Cortex of kidney (tissue), 1 donor: ENCODE data around the gene ZC3H13.
"Not testable (repeated sequence)": the region's sequence is repeated elsewhere in the genome, so short reads cannot be mapped to it uniquely, and the experiment has no call there.

Experiments used
- DNase-seq: peaks from one replicate; lab custom pipeline; 2025; lab: John Stamatoyannopoulos, UW

Gene ZC3H13

DNA sequence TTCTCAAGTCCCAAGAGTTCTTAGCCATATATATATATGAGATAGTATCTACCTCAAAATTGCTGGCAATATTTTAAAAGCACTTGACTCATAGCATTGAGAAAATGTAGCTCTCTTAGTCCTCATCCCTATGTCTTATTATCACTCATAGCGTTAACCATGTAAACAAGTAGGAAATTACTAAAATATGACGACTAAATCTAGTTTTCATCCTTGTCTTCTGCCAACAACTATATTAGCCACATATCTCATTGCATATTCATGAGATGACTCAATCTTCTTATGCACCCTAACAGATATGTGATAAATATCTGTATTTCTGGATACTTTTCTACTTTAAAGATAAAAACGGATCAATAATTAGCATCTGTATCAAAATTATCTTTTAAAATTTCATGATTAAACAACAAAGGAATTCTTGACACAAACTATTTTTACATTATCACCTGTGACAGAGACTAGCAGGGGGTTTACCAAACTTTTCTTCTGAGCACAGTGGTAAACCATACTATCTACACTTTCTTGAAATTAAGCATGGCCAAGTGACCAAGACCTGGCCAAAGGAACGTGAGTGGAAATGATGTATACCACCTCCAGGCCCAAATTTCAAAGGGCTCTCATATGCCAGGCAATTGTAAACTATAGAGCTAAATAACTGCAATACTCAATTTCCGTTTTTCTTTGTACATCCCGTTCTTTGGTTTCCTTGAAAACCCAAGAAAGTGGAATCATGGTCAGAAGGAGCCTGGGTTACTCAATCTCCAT lies 45.7 kb downstream of the ZC3H13 start:
- DNase-seq, result no peak

GRCh38 chr13:46004491-46004890 lies 48.1 kb downstream of the ZC3H13 start:
- no peak for DNase-seq

DNA sequence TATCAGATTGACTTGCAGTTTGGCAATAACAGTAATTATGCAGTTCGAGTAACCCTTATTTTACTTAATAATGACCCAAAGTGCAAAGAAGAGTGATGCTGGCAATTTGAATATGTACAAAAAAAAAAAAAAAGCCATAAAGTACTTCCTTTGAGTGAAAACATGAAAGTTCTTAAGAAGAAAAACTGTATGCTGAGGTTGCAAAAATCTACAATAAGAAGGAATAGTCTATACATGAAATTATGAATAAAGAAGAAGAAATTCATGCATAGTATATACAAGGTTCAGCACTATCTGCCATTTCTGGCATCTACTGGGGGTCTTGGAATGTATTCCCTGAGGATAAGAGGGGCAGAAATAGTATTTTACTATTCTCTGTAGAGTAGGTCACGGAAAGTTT lies 55.9 kb downstream of the ZC3H13 start:
- no peak for DNase-seq

GRCh38 chr13:45995245-45995644 lies 57.3 kb downstream of the ZC3H13 start:
- DNase-seq, result no peak

- no peak for DNase-seq
Observed at GRCh38 chr13:45994752-45995151, 57.8 kb downstream of the ZC3H13 start.

- no peak for DNase-seq
Observed at GRCh38 chr13:45989607-45990006, 62.9 kb downstream of the ZC3H13 start.

GRCh38 chr13:45981127-45981526 lies 71.4 kb downstream of the ZC3H13 start:
- not testable (repeated sequence) for DNase-seq

DNA sequence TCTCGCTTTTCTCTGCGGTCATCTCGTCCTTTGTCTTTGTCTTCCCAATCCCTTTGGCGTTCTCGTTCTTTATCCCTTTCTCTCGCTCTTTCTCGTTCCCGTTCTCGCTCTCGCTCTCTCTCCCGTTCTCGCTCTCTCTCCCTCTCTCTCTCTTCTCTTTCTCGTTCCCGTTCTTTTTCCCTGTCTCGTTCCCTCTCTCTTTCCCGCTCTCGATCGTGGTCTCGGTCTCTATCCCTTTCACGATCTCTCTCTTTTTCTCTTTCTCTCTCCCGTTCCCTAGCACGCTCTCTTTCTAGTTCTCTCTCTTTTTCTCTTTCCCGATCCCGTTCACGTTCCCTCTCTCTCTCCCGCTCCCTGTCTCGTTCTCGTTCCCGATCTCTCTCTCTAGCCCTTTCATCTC lies 77.2 kb downstream of the ZC3H13 start:
- no peak for DNase-seq

DNA sequence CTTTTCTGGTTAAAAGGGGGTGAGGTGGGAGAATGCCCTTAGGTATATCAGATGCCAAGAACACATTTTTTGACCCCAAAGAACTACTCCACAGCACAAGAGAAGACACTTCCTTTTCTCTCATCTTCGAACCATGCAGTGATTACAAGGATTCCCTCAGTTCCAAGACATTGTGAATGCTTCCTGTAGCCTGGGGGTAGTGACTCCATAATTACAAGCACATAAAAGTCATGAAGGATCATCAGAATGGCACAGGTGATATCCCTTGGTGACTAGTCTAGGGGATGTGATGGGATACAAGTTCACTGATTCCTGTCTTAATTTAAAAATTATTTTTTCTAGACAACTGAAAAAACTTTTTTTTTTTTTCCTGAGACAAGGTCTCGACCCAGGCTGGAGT lies 78.0 kb downstream of the ZC3H13 start:
- DNase-seq, result no peak

DNA sequence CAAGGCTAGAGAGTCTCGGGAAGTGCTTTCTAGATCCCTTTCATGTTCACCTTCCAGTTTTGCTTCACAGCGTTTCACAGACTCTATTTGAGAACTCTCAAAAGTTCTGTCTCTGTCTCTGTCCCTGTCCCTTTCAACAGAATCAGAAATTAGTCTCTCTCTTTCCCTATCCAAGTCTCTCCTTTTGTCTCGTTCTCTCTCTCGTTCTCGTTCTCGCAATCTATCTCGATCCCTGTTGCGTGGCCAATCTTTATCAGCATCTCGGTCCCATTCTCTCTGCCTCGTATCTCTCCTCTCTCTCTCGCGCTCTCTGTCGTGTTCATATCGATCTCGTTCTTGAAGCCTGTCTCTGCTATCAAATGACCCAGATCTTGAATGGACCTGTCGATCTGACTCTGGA lies 85.0 kb downstream of the ZC3H13 start:
- no peak for DNase-seq

DNA sequence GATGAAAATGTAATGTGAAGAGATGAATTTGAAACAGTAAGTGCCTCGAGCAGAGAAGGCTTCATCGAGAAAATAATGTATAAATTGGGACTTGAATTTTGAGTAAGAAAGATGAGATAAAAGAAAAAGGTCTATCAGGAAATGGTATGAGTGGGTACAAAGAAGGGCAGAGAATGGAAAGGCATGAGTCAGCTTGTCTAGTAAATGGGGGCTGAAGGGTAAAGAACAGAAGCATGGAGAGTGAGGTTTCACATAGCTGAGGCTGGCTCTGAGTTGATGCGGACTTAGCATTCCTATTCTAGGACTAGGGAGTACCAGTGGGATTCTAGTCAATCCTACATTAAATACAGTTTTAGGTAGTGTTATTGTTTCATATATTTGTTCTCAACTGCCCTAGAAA lies 85.8 kb downstream of the ZC3H13 start:
- no peak for DNase-seq

- DNase-seq, result no peak
Observed at GRCh38 chr13:45961468-45961867, 91.1 kb downstream of the ZC3H13 start.

GRCh38 chr13:45954836-45955800 lies 97.4 kb downstream of the ZC3H13 start:
- DNase-seq, result no peak

- DNase-seq, result no peak
Observed at GRCh38 chr13:45953082-45953481, 99.5 kb downstream of the ZC3H13 start.

DNA sequence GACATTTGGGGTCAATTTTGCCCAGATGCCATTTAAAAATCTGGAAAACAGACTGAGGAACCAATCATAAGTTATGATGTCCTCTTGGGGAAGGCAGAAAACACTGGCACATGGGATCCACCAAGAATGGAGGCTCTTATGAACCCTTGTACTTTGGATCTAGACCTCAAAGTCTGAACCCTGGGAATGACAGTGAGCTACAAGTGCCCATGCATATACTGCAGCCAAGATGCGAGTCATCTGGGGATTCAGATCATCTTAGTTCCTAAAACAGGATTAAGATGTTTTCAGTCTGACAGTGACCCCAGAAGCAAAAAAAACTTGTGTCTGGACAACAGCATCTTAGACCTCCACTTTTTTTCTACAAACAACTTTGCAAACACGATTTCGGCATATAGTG lies 100.8 kb downstream of the ZC3H13 start:
- DNase-seq, result no peak

- DNase-seq, result no peak
Observed at GRCh38 chr13:45951166-45951565, 101.4 kb downstream of the ZC3H13 start.

DNA sequence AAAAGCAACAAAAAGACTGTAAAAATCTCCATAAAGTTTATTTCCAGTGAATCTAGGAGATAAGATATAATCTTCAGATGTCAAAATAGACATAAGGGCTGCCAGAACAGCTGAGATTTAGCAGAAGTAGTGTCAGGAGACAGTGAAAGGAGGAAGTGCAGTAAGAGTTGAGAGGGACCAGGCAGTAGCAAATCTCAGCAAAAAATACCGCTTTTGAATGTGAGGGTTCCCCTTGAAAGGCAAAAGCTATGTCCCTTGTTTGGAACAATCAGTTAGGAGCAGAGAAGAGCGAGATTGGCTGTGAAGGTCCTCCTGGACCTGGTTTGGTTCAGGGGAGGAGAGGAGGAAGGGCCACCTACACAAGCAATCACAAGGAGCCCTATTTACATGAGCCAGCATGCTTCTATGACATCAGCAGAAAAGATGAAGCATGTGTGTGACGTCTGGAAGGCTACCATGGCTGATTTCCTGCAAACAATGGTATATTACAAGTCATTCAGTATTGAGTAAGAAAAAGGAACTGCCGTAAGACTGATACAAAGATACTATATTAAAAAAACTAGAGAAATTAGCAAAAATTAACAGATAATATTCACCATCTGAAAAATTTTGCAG lies 102.1 kb downstream of the ZC3H13 start:
- no peak for DNase-seq

- DNase-seq, result no peak
Observed at GRCh38 chr13:45949161-45949560, 103.4 kb downstream of the ZC3H13 start.

- no peak for DNase-seq
Observed at GRCh38 chr13:45943965-45944364, 108.6 kb downstream of the ZC3H13 start.

DNA sequence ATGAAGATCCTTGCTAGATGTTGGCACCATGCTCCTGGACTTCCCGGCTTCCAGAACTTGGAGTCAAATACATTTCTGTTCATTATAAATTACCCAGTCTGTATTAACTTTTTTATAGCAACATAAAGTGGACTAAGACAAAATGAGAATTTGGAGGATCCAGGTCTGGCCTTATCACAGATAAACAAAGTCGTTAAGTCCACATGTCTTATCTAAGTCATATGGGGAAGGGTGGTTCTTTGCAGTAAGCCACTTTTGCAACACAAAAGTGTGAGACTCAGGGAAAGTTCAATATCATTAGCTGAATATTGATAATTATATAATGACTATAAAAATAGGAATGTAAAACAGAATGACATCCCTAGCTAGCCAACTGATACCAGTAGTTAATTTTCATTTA lies 109.4 kb downstream of the ZC3H13 start:
- no peak for DNase-seq

- no peak for DNase-seq
Observed at GRCh38 chr13:45941261-45941660, 111.3 kb downstream of the ZC3H13 start.

- no peak for DNase-seq
Observed at GRCh38 chr13:45940061-45940460, 112.5 kb downstream of the ZC3H13 start.

GRCh38 chr13:45936621-45937020 lies 115.9 kb downstream of the ZC3H13 start:
- no peak for DNase-seq
